Measurements from ENCODE around the gene ITGBL1.

The ITGBL1 gene

GRCh38 chr13:101434486-101434885 is 18.0 kb upstream of the ITGBL1 start:
- DNase-seq (ENCODE audit: extremely low spot score) = no peak
- POLR2A ChIA-PET = no interaction called here
- CTCF ChIA-PET = no interaction called here

GRCh38 chr13:101447852-101448251 is 4.6 kb upstream of the ITGBL1 start:
- ChIA-PET POLR2A (no interaction called here), CTCF (no interaction called here)
- TF ChIP-seq FOXA1 (IDR thresholded peaks at IDR 0.05) (no peak), LEF1 (IDR thresholded peaks at IDR 0.05; ENCODE audit: borderline replicate concordance) (no peak), FOXK2 (IDR thresholded peaks at IDR 0.05) (no peak), ARNT (IDR thresholded peaks at IDR 0.05) (no peak)
- DNase-seq (ENCODE audit: extremely low spot score) = no peak

More at GRCh38 chr13:101434486-101434885, 18.0 kb upstream of the ITGBL1 start:
- no peak for TF ChIP-seq CTBP1 (IDR thresholded peaks at IDR 0.05; ENCODE audit: borderline replicate concordance)
- TF ChIP-seq TARDBP (IDR thresholded peaks at IDR 0.05) = no peak
- TF ChIP-seq ELF4 (IDR thresholded peaks at IDR 0.05) = no peak
- no peak for TF ChIP-seq SP1 (IDR thresholded peaks at IDR 0.05)
- TF ChIP-seq LEF1 (IDR thresholded peaks at IDR 0.05; ENCODE audit: borderline replicate concordance) = no peak
- TF ChIP-seq L3MBTL2 (conservative IDR thresholded peaks at IDR 0.05) = no peak
- TF ChIP-seq ARNT (IDR thresholded peaks at IDR 0.05) = no peak
- no peak for TF ChIP-seq FOXA1 (IDR thresholded peaks at IDR 0.05)
- no peak for TF ChIP-seq NFRKB (IDR thresholded peaks at IDR 0.05)
- no peak for TF ChIP-seq SUZ12 (IDR thresholded peaks at IDR 0.05)
- no peak for TF ChIP-seq ZNF384 (IDR thresholded peaks at IDR 0.05)
- TF ChIP-seq FOXK2 (IDR thresholded peaks at IDR 0.05) = no peak
- TF ChIP-seq BHLHE40 (IDR thresholded peaks at IDR 0.05; ENCODE audit: borderline replicate concordance) = no peak
- TF ChIP-seq PKNOX1 (IDR thresholded peaks at IDR 0.05) = no peak
- no peak for TF ChIP-seq HDGF (IDR thresholded peaks at IDR 0.05; ENCODE audit: borderline replicate concordance)
- TF ChIP-seq FOXM1 (IDR thresholded peaks at IDR 0.05; ENCODE audit: borderline replicate concordance) = no peak

- TF ChIP-seq ARNT (IDR thresholded peaks at IDR 0.05) (no peak), SUZ12 (IDR thresholded peaks at IDR 0.05) (no peak), SP1 (IDR thresholded peaks at IDR 0.05) (no peak), BHLHE40 (IDR thresholded peaks at IDR 0.05; ENCODE audit: borderline replicate concordance) (no peak), FOXM1 (IDR thresholded peaks at IDR 0.05; ENCODE audit: borderline replicate concordance) (no peak)
- ChIA-PET CTCF (no interaction called here), POLR2A (no interaction called here)
- DNase-seq (ENCODE audit: extremely low spot score) = no peak
Observed at GRCh38 chr13:101449790-101450748, 2.4 kb upstream of the ITGBL1 start.

GRCh38 chr13:101450749-101451130 is 1.7 kb upstream of the ITGBL1 start:
- ChIA-PET POLR2A (no interaction called here), CTCF (no interaction called here)
- no peak for TF ChIP-seq CTBP1 (IDR thresholded peaks at IDR 0.05; ENCODE audit: borderline replicate concordance)
- no peak for TF ChIP-seq PKNOX1 (IDR thresholded peaks at IDR 0.05)
- no peak for TF ChIP-seq ARNT (IDR thresholded peaks at IDR 0.05)
- TF ChIP-seq SP1 (IDR thresholded peaks at IDR 0.05) = no peak
- TF ChIP-seq NFRKB (IDR thresholded peaks at IDR 0.05) = no peak
- no peak for TF ChIP-seq TARDBP (IDR thresholded peaks at IDR 0.05)
- no peak for TF ChIP-seq L3MBTL2 (conservative IDR thresholded peaks at IDR 0.05)
- TF ChIP-seq HDGF (IDR thresholded peaks at IDR 0.05; ENCODE audit: borderline replicate concordance) = no peak
- TF ChIP-seq FOXA1 (IDR thresholded peaks at IDR 0.05) = no peak
- no peak for TF ChIP-seq BHLHE40 (IDR thresholded peaks at IDR 0.05; ENCODE audit: borderline replicate concordance)
- no peak for TF ChIP-seq FOXK2 (IDR thresholded peaks at IDR 0.05)
- TF ChIP-seq ELF4 (IDR thresholded peaks at IDR 0.05) = no peak
- no peak for TF ChIP-seq SUZ12 (IDR thresholded peaks at IDR 0.05)
- no peak for DNase-seq (ENCODE audit: extremely low spot score)

- ChIA-PET CTCF (no interaction called here), POLR2A (no interaction called here)
- TF ChIP-seq ELF4 (IDR thresholded peaks at IDR 0.05) = no peak
- no peak for TF ChIP-seq SUZ12 (IDR thresholded peaks at IDR 0.05)
- TF ChIP-seq ARNT (IDR thresholded peaks at IDR 0.05) = no peak
- no peak for TF ChIP-seq TARDBP (IDR thresholded peaks at IDR 0.05)
- TF ChIP-seq FOXM1 (IDR thresholded peaks at IDR 0.05; ENCODE audit: borderline replicate concordance) = no peak
- TF ChIP-seq BHLHE40 (IDR thresholded peaks at IDR 0.05; ENCODE audit: borderline replicate concordance) = no peak
- TF ChIP-seq ZNF384 (IDR thresholded peaks at IDR 0.05) = no peak
- no peak for TF ChIP-seq HDGF (IDR thresholded peaks at IDR 0.05; ENCODE audit: borderline replicate concordance)
- TF ChIP-seq FOXA1 (IDR thresholded peaks at IDR 0.05) = no peak
- TF ChIP-seq L3MBTL2 (conservative IDR thresholded peaks at IDR 0.05) = no peak
- TF ChIP-seq NFRKB (IDR thresholded peaks at IDR 0.05) = no peak
- no peak for TF ChIP-seq LEF1 (IDR thresholded peaks at IDR 0.05; ENCODE audit: borderline replicate concordance)
- no peak for TF ChIP-seq PKNOX1 (IDR thresholded peaks at IDR 0.05)
- TF ChIP-seq CTBP1 (IDR thresholded peaks at IDR 0.05; ENCODE audit: borderline replicate concordance) = no peak
- no peak for DNase-seq (ENCODE audit: extremely low spot score)
Observed at GRCh38 chr13:101451641-101452040, 834 bp upstream of the ITGBL1 start.

GRCh38 chr13:101453784-101454201 is 1.3 kb downstream of the ITGBL1 start:
- no peak for TF ChIP-seq TARDBP (IDR thresholded peaks at IDR 0.05)
- no peak for TF ChIP-seq ELF4 (IDR thresholded peaks at IDR 0.05)
- TF ChIP-seq CTBP1 (IDR thresholded peaks at IDR 0.05; ENCODE audit: borderline replicate concordance) = no peak
- no peak for TF ChIP-seq FOXM1 (IDR thresholded peaks at IDR 0.05; ENCODE audit: borderline replicate concordance)
- TF ChIP-seq NFRKB (IDR thresholded peaks at IDR 0.05) = no peak
- no peak for TF ChIP-seq ARNT (IDR thresholded peaks at IDR 0.05)
- no peak for TF ChIP-seq SP1 (IDR thresholded peaks at IDR 0.05)
- TF ChIP-seq FOXK2 (IDR thresholded peaks at IDR 0.05) = no peak
- TF ChIP-seq FOXA1 (IDR thresholded peaks at IDR 0.05) = no peak
- TF ChIP-seq SUZ12 (IDR thresholded peaks at IDR 0.05) = no peak
- no peak for TF ChIP-seq HDGF (IDR thresholded peaks at IDR 0.05; ENCODE audit: borderline replicate concordance)
- ChIA-PET CTCF (no interaction called here), POLR2A (no interaction called here)
- no peak for DNase-seq (ENCODE audit: extremely low spot score)
